Fibroblast of skin of right quadriceps (primary cell): ENCODE results near the gene TPST1.
"Not testable (repeated sequence)": the region's sequence is repeated elsewhere in the genome, so short reads cannot be mapped to it uniquely, and the experiment has no call there.

ENCODE experiments used
- DNase-seq: peaks from one replicate; pipeline ENCODE4 v3.0.0-alpha.2; 2013

Gene TPST1

GRCh38 chr7:66189695-66190503, 15.2 kb upstream of the TPST1 start:
- DNase-seq: no peak

GRCh38 chr7:66190504-66190857, 14.7 kb upstream of the TPST1 start:
- no peak for DNase-seq

- DNase-seq: no peak
Measured at GRCh38 chr7:66193146-66193725, 11.9 kb upstream of the TPST1 start.

- no peak for DNase-seq
Measured at GRCh38 chr7:66198469-66198868, 6.7 kb upstream of the TPST1 start.

- DNase-seq: no peak
Measured at GRCh38 chr7:66198956-66199355, 6.2 kb upstream of the TPST1 start.

GRCh38 chr7:66202441-66202840, 2.7 kb upstream of the TPST1 start:
- no peak for DNase-seq

GRCh38 chr7:66205741-66206090, 582 bp downstream of the TPST1 start:
- DNase-seq: no peak

GRCh38 chr7:66206119-66206933, 1.2 kb downstream of the TPST1 start:
- DNase-seq: no peak

- no peak for DNase-seq
Measured at GRCh38 chr7:66206934-66207240, 1.8 kb downstream of the TPST1 start.

- DNase-seq: no peak
Measured at GRCh38 chr7:66207540-66207939, 2.4 kb downstream of the TPST1 start.

- no peak for DNase-seq
Measured at GRCh38 chr7:66211429-66211828, 6.3 kb downstream of the TPST1 start.

- peak; percentile 25 for DNase-seq
Measured at GRCh38 chr7:66213637-66214036, 8.5 kb downstream of the TPST1 start.

- no peak for DNase-seq
Measured at GRCh38 chr7:66216687-66217086, 11.6 kb downstream of the TPST1 start.

- DNase-seq: no peak
Measured at GRCh38 chr7:66219805-66220204, 14.7 kb downstream of the TPST1 start.

- no peak for DNase-seq
Measured at GRCh38 chr7:66221442-66221841, 16.3 kb downstream of the TPST1 start.

- DNase-seq: no peak
Measured at GRCh38 chr7:66227808-66228207, 22.7 kb downstream of the TPST1 start.

- not testable (repeated sequence) for DNase-seq
Measured at GRCh38 chr7:66231326-66232216, 26.4 kb downstream of the TPST1 start.

- DNase-seq: no peak
Measured at GRCh38 chr7:66233638-66234037, 28.5 kb downstream of the TPST1 start.

- DNase-seq: no peak
Measured at GRCh38 chr7:66236713-66237303, 31.7 kb downstream of the TPST1 start.

GRCh38 chr7:66237906-66238772, 33.0 kb downstream of the TPST1 start:
- DNase-seq: no peak

GRCh38 chr7:66238773-66239466, 33.8 kb downstream of the TPST1 start:
- no peak for DNase-seq
